Fibroblast of pulmonary artery (primary cell): ENCODE measurements around the gene KCNH6.

Experiments used
- DNase-seq: peaks from one replicate; pipeline ENCODE4 v3.0.0-alpha.2; 2010; ENCODE audit warnings: low read depth
- H3K4me3 ChIP-seq: replicated peaks from 2 replicates; pipeline ENCODE4 v1.5.1; 2011; ENCODE audit warnings: low read depth, mild to moderate bottlenecking, control low read depth, low read length, moderate library complexity
- CTCF ChIP-seq: IDR thresholded peaks from 2 replicates; pipeline ENCODE4 v1.5.1; 2011; ENCODE audit warnings: mild to moderate bottlenecking, control low read depth, low read length, inconsistent platforms; ENCODE audit errors: missing control alignments

KCNH6 gene

DNA sequence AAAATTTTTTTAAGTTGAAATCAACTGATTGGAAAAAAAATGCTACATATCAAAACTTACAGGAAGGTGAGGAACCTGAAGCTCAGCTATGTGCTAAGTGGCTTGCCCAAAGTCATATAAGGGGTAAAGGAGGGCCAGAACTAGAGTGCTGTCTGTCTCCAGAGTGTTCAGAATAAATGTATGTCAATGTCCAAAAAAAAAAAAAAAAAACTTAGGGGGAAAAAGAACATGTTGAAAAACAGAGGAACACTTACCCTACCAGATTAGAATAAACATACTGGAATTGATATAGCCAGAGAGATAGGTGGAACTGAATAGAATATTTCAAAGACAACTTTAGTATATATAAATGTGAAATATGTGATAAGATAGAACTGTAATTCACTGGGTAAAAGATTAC is 38.7 kb downstream of the KCNH6 start:
- DNase-seq: no peak
- TF ChIP-seq CTCF: no peak
- no peak overlapping the region for H3K4me3 ChIP-seq

DNA sequence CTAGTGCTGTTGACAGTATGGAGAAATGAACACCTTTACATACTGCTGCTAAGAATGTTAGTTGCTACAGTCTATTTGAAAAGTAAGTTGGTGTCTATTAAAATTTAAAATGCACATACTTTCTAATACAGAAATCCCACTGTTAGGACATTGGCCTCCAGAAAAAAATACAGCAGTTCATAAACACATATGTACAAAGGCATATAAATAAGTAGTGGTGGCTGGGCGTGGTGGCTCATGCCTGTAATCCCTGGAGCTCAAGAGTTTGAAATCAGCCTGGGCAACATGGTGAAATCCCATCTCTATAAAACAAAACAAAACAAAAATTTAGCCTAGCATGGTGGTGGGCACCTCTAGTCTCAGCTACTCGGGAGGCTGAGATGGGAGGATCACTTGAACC is 40.2 kb downstream of the KCNH6 start:
- DNase-seq: no peak
- no peak overlapping the region for H3K4me3 ChIP-seq
- no peak for TF ChIP-seq CTCF

GRCh38 chr17:63564562-63564961 is 41.4 kb downstream of the KCNH6 start:
- no peak for DNase-seq
- TF ChIP-seq CTCF: no peak
- H3K4me3 ChIP-seq: no peak overlapping the region

- TF ChIP-seq CTCF: no peak
- H3K4me3 ChIP-seq: no peak overlapping the region
- DNase-seq: no peak
Observed at GRCh38 chr17:63567229-63567628, 44.1 kb downstream of the KCNH6 start.

- no peak overlapping the region for H3K4me3 ChIP-seq
- TF ChIP-seq CTCF: no peak
- no peak for DNase-seq
Observed at GRCh38 chr17:63568563-63568962, 45.4 kb downstream of the KCNH6 start.

DNA sequence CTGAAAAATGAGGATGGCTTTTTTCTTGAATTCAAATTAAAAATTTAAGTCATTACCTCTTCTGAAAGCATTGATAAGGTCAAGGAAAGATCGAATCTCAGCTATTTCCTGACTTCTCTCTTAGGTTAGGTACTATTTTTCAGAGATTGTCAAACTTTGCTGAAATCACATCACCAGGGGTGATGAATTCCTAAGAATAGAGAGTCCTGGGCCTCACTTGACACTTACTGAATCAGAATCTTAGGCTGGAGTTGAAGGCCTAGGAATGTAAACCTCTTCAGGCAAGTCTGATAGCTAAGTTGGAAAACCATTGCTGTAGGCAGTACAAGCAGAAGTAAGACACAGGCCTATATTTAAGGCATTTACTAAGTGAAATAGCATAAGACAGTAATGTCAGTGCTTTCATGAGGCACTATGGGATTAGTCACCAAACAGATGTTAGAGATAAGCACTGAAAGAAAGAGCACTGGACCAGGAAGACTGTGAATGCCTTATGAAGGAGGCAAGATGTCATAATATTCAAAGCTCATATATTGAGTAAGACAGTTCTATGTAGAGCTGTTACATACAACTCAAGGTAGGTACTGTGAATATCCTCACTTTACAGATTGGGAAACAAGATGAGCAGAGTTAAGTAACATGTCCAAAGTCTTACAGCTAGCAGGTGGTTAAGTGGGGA is 48.6 kb downstream of the KCNH6 start:
- no peak for TF ChIP-seq CTCF
- H3K4me3 ChIP-seq: no peak overlapping the region
- DNase-seq: peak; percentile 76

DNA sequence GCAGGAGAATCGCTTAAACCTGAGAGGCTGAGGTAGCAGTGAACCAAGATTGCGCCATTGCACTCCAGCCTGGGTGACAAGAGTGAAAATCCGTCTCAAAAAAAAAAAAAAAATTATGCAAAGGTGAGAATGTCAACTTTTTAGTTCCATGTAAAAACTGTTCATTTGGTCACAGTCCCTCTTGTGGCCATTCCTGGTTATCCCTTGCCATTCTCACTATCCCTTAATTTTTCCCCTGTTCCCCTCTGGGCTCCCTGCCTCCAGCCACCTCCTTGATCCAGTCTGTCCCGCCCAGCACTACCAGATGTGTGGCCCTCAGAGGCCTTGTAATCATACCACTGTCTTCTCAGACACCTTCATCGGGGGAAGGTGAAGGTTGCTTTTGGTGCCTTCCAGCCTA is 50.5 kb downstream of the KCNH6 start:
- peak; percentile 4 for DNase-seq
- H3K4me3 ChIP-seq: no peak overlapping the region
- TF ChIP-seq CTCF: peak; percentile 34
